Stimulated activated CD4-positive, alpha-beta T cell treated with anti-CD3 and anti-CD28 coated beads, Interleukin-1b, Interleukin-23, amount 100 ng/mL, for 48 hours (primary cell): Measurements from ENCODE around the gene KANSL1.
A peak's percentile ranks its signal among the peaks of the same experiment; 100 is the strongest.
"Not testable (repeated sequence)": the region's sequence is repeated elsewhere in the genome, so short reads cannot be mapped to it uniquely, and the experiment has no call there.

ENCODE experiments used
- DNase-seq: peaks from one replicate; pipeline ENCODE4 v3.0.0-alpha.2; 2020

The KANSL1 gene

GRCh38 chr17:46013502-46014165, 179.6 kb downstream of the KANSL1 start:
- DNase-seq: no peak

DNA sequence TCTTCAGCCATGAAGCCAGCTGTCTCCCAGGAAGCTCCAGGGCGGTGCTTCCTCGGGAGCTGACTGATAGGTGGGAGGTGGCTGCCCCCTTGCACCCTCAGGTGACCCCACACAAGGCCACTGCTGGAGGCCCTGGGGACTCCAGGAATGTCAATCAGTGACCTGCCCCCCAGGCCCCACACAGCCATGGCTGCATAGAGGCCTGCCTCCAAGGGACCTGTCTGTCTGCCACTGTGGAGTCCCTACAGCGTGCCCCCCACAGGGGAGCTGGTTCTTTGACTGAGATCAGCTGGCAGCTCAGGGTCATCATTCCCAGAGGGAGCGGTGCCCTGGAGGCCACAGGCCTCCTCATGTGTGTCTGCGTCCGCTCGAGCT, 180.1 kb downstream of the KANSL1 start:
- DNase-seq: no peak

- DNase-seq: no peak
Measured at GRCh38 chr17:46012506-46013079, 180.6 kb downstream of the KANSL1 start.

GRCh38 chr17:46011711-46012505, 181.3 kb downstream of the KANSL1 start:
- no peak for DNase-seq

DNA sequence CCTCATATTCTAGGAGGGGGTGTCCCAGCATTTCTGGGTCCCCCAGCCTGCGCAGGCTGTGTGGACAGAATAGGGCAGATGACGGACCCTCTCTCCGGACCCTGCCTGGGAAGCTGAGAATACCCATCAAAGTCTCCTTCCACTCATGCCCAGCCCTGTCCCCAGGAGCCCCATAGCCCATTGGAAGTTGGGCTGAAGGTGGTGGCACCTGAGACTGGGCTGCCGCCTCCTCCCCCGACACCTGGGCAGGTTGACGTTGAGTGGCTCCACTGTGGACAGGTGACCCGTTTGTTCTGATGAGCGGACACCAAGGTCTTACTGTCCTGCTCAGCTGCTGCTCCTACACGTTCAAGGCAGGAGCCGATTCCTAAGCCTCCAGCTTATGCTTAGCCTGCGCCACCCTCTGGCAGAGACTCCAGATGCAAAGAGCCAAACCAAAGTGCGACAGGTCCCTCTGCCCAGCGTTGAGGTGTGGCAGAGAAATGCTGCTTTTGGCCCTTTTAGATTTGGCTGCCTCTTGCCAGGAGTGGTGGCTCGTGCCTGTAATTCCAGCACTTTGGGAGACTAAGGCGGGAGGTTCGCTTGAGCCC, 182.5 kb downstream of the KANSL1 start:
- DNase-seq: no peak

- DNase-seq: no peak
Measured at GRCh38 chr17:46009681-46010596, 183.3 kb downstream of the KANSL1 start.

DNA sequence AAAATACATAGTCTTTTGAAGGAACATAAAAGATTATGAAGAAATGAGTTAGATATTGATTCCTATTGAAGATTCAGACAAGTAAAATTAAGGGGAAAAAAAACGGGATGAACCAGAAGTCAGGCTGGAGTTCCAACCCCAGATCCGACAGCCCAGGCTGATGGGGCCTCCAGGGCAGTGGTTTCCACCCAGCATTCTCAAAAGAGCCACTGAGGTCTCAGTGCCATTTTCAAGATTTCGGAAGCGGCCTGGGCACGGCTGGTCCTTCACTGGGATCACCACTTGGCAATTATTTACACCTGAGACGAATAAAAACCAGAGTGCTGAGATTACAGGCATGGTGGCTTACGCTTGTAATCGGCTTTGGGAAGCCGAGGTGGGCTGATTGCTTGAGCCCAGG, 184.6 kb downstream of the KANSL1 start:
- DNase-seq: no peak

GRCh38 chr17:46007461-46007965, 185.7 kb downstream of the KANSL1 start:
- DNase-seq: no peak

DNA sequence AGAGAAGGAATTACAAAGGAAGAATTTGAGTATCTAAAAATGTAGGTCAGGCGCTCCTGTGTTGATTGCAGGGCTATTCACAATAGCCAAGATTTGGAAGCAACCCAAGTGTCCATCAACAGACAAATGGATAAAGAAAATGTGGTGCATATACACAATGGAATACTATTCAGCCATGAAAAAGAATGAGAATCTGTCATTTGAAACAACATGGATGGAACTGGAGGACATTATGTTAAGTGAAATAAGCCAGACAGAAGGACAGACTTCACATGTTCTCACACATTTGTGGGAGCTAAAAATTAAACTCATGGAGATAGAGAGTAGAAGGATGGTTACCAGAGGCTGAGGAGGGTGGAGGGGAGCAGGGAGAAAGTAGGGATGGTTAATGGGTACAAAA, 187.1 kb downstream of the KANSL1 start:
- DNase-seq: not testable (repeated sequence)

DNA sequence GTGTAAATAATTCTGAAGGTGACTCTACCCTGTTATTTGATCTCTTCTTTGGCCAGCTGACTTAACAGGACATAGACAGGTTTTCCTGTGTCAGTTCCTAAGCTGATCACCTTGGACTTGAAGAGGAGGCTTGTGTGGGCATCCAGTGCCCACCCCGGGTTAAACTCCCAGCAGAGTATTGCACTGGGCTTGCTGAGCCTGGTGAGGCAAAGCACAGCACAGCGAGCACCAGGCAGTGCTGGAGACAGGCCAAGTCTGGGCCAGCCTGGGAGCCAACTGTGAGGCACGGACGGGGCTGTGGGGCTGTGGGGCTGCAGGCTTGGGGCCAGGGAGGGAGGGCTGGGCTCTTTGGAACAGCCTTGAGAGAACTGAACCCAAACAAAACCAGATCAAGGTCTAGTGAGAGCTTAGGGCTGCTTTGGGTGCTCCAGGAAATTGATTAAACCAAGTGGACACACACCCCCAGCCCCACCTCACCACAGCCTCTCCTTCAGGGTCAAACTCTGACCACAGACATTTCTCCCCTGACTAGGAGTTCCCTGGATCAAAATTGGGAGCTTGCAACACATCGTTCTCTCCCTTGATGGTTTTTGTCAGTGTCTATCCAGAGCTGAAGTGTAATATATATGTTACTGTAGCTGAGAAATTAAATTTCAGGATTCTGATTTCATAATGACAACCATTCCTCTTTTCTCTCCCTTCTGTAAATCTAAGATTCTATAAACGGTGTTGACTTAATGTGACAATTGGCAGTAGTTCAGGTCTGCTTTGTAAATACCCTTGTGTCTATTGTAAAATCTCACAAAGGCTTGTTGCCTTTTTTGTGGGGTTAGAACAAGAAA, 189.1 kb downstream of the KANSL1 start:
- DNase-seq: no peak

DNA sequence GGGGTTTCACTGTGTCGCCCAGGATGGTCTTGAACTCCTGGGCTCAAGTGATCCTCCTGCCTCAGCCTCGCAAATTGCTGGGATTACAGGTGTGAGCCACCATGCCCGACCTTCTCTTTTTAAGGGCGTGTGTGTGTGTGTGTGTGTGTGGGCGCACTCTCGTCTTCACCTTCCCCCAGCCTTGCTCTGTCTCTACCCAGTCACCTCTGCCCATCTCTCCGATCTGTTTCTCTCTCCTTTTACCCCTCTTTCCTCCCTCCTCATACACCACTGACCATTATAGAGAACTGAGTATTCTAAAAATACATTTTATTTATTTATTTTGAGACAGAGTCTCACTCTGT, 190.3 kb downstream of the KANSL1 start:
- no peak for DNase-seq

DNA sequence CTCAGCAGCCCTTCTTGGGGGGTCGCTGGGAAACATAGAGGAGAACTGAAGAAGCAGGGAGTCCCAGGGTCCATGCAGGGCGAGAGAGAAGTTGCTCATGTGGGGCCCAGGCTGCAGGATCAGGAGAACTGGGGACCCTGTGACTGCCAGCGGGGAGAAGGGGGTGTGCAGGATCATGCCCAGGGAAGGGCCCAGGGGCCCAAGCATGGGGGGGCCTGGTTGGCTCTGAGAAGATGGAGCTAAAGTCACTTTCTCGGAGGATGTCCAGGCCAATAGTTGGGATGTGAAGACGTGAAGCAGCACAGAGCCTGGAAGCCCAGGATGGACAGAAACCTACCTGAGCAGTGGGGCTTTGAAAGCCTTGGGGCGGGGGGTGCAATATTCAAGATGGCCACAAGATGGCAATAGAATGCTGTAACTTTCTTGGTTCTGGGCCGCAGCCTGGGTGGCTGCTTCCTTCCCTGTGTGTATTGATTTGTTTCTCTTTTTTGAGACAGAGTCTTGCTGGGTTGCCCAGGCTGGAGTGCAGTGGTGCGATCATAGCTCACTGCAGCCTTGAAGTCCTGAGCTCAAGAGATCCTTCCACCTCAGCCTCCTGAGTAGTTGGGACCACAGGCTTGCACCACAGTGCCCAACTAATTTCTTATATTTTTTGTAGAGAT, 190.8 kb downstream of the KANSL1 start:
- peak; percentile 69 for DNase-seq

DNA sequence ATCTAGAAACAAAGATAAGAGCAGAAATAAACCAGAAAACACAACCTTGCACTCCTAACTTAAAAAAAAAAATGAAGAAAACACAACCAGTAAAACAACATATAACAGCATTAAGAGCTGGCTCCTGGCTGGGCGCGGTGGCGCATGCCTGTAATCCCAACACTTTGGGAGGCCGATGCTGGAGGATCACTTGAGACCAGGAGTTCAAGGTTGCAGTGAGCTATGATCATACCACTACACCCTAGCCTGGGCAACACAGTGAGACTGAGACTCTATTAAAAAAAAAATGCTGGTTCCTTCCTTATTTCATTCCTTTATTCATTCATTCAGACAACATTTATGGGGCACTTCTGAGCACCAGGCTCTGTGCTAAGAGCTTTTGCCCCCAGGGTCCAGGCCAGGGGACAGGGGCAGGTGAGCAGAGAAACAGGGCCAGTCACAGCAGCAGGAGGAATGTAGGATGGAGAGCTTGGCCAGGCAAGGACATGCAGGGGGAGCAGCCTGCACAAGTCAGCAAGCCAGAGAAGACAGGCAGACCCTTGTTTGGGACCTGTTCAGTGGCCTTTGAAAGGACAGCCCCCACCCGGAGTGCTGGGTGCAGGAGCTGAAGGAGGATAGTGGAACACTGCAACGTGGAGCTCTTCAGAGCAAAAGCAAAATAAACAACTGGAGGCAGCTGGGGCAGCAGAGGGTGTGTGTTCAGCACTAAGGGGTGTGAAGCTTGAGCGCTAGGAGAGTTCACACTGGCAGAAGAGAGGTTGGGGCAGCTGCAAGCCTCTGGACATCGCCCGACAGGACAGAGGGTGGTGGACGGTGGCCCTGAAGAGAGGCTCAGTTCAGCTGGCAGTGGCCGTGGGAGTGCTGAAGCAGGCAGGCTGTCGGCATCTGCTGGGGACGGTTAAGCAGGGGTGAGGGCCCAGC, 191.6 kb downstream of the KANSL1 start:
- no peak for DNase-seq

- DNase-seq: no peak
Measured at GRCh38 chr17:46000757-46001156, 192.5 kb downstream of the KANSL1 start.

DNA sequence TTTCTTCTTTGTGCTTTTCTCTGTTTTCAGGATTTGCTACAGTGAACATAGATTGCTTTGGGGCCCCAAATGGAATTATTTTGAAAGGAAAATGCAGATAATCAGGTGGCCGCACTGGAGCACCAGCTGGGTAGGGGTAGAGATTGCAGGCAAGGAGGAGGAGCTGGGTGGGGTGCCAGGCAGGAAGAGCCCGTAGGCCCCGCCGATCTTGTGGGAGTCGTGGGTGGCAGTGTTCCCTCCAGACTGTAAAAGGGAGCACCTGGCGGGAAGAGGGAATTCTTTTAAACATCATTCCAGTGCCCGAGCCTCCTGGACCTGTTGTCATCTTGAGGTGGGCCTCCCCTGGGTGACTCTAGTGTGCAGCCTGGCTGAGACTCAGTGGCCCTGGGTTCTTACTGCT, 192.9 kb downstream of the KANSL1 start:
- DNase-seq: no peak

- DNase-seq: no peak
Measured at GRCh38 chr17:45999900-46000290, 193.3 kb downstream of the KANSL1 start.

DNA sequence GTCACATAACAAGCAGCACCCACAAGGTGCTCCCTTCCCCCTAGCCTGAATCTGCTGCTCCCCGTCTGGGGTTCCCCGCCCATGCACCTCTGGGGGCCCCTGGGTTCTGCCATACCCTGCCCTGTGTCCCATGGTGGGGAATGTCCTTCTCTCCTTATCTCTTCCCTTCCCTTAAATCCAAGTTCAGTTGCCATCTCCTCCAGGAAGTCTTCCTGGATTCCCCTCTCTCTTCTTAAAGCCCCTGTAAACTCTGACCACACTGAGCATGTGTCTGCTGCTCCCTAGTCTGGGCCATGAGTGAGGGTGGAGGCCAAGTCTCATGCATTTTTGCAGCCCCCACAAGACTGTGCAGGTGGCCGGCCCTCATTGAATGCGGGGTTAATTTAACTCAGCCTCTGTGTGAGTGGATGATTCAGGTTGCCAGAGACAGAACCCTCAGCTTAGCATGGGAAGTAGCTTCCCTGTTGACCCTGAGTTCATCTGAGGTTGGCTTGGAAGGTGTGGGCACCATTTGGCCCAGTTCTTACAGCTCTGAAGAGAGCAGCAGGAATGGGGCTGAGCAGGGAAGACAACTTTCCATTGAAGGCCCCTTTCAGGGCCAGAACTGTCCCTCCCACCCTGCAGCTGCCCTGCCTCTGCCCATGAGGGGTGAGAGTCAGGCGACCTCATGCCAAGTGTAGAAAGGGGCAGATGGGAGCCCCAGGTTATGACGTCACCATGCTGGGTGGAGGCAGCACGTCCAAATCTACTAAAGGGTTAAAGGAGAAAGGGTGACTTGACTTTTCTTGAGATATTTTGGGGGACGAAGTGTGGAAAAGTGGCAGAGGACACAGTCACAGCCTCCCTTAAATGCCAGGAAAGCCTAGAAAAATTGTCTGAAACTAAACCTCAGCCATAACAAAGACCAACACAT, 194.0 kb downstream of the KANSL1 start, which contains the start of gene STH:
Gene STH (plus strand): TSS at position 264 of the 913 bp plus-strand sequence. CDS start 30 bp downstream, at position 294.
- no peak for DNase-seq

DNA sequence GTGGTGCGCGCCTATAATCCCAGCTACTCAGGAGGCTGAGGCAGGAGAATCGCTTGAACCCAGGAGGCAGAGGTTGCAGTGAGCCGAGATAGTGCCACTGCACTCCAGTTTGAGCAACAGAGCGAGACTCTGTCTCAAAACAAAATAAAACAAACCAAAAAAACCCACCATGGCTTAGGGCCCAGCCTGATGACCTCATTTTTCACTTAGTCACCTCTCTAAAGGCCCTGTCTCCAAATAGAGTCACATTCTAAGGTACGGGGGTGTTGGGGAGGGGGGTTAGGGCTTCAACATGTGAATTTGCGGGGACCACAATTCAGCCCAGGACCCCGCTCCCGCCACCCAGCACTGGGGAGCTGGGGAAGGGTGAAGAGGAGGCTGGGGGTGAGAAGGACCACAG, 195.6 kb downstream of the KANSL1 start:
- no peak for DNase-seq

DNA sequence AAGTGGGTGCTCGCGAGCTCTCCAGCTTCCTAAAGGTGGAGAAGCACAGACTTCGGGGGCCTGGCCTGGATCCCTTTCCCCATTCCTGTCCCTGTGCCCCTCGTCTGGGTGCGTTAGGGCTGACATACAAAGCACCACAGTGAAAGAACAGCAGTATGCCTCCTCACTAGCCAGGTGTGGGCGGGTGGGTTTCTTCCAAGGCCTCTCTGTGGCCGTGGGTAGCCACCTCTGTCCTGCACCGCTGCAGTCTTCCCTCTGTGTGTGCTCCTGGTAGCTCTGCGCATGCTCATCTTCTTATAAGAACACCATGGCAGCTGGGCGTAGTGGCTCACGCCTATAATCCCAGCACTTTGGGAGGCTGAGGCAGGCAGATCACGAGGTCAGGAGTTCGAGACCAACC, 196.1 kb downstream of the KANSL1 start:
- no peak for DNase-seq
